ENCODE measurements around the gene FGF21.

FGF21 gene

DNA sequence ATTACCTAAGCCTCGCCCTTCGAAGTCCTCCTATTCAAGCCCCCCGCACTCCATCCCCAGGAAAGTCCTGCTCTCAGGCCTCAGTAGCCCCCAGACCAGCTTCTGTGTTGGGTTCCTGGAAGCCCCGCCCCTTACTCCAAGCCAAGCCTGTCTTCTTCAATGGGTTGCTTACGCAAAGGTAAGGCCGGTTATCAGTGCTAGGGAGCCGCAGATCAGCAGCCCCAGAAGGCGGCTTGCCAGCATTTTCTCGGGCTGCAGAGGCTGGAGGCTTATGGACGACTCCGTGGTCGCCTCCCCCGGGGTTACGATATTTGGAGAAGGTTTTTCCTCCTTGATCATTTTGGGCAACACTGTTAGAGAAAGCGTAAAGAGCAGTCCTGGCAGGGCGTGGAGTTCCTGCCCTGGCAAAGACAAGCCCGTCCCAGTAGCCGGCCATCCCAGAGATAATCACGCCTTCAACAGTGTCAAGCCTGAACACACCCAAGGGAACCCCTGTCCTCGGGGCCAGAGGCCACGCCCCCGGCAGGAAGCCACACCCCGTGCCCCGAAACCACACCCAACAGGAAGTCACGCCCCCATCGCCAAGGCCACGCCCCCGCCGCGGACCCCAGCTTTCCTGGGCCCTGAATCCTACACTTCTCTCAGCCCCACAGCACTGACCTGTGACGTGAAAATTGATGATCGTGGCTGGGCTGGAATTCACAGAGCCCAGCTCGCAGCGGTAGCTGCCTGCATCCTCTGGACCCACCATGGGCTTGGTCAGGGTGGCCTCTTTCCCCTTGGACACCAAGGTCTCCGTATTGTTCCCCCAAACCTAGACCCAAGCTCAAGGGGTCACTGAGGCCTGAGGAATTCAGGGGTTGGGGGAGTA lies 14.0 kb upstream of the FGF21 start:
- no peak overlapping the region for H3K4me3 ChIP-seq (ENCODE audit: low read length)
- no peak for DNase-seq (ENCODE audit: low read depth)
- TF ChIP-seq, protein P1, sequence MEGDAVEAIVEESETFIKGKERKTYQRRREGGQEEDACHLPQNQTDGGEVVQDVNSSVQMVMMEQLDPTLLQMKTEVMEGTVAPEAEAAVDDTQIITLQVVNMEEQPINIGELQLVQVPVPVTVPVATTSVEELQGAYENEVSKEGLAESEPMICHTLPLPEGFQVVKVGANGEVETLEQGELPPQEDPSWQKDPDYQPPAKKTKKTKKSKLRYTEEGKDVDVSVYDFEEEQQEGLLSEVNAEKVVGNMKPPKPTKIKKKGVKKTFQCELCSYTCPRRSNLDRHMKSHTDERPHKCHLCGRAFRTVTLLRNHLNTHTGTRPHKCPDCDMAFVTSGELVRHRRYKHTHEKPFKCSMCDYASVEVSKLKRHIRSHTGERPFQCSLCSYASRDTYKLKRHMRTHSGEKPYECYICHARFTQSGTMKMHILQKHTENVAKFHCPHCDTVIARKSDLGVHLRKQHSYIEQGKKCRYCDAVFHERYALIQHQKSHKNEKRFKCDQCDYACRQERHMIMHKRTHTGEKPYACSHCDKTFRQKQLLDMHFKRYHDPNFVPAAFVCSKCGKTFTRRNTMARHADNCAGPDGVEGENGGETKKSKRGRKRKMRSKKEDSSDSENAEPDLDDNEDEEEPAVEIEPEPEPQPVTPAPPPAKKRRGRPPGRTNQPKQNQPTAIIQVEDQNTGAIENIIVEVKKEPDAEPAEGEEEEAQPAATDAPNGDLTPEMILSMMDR (conservative IDR thresholded peaks at IDR 0.05; ENCODE audit: low read depth, low read length), result no peak

DNA sequence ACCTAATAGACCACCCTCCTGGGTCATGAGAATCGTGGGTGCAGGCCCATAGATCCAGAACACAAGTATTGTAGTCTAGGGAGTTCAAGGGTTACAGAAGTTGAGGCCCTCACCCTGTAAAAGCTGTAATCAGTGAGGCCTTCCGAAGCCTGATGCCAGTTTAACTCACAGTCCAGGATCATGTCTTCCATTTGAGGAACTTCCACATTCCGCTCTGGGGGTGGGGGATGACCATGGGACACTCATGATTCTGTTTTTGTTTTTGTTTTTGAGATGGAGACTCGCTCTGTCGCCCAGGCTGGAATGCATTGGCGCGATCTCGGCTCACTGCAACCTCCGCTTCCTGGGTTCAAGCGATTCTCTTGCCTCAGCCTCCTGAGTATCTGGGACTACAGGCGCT lies 13.2 kb upstream of the FGF21 start:
- DNase-seq (ENCODE audit: low read depth), result no peak
- no peak overlapping the region for H3K4me3 ChIP-seq (ENCODE audit: low read length)
- TF ChIP-seq, protein P1 (conservative IDR thresholded peaks at IDR 0.05; ENCODE audit: low read depth, low read length), result no peak

DNA sequence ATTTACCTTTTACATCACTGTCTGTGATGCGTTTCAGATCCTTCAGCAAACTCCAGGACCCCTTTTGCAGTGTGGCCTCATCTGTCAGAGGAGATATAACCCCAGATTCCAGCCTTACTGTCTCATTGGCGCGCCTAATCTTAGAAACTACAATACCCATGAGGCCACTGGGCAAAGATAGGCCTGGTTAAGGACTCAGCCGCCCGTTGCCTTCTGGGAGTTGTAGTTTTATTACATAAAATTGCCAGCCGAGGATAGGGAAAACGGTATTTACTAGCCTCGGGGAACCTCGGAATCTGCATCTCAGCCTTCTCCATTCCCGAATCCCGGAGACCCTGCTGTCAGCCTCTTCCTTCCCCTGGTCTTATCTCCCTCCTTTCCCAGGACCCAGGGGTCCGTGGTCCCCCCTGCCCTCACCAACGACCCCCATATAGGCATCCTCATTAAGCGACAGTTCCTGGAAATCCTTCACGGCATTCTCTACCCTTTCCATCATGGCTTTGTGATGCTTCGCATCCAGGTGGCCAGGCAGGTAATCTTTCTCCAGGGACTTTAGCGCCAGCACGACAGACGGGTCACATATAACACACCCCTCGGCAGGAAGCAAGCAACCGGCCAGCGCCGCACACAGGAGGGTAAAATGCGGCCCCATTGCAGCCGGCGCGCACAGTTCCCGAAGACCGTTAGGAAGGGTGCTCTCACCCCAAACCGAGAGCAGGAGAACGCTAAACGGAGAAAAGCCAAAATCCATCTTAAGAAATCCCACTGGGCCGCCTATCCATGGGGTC lies 9.9 kb upstream of the FGF21 start:
- TF ChIP-seq, protein P1 (conservative IDR thresholded peaks at IDR 0.05; ENCODE audit: low read depth, low read length), result no peak
- DNase-seq (ENCODE audit: low read depth), result no peak
- H3K4me3 ChIP-seq (ENCODE audit: low read length), result peak overlapping the region; percentile 21

DNA sequence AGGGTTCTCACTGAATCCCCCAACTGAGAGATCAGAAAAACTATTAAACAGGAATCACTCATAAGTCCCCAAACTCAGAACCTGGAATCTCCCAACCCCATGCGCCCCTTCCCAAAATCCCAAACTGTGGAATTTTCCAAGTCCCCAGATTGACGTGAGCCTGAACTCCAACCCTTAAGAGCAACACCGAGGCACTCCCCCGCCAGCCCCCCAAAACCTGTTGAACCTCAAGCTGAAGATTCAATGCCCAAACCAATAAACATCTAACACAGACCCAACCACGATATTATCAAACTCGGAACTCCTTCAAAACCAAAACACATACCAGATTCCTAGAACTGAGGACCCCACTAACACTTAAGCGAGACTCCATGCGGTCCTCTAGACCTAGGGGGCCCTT lies 9.2 kb upstream of the FGF21 start:
- TF ChIP-seq, protein P1 (conservative IDR thresholded peaks at IDR 0.05; ENCODE audit: low read depth, low read length), result no peak
- no peak for DNase-seq (ENCODE audit: low read depth)
- peak overlapping the region; percentile 79 for H3K4me3 ChIP-seq (ENCODE audit: low read length)

DNA sequence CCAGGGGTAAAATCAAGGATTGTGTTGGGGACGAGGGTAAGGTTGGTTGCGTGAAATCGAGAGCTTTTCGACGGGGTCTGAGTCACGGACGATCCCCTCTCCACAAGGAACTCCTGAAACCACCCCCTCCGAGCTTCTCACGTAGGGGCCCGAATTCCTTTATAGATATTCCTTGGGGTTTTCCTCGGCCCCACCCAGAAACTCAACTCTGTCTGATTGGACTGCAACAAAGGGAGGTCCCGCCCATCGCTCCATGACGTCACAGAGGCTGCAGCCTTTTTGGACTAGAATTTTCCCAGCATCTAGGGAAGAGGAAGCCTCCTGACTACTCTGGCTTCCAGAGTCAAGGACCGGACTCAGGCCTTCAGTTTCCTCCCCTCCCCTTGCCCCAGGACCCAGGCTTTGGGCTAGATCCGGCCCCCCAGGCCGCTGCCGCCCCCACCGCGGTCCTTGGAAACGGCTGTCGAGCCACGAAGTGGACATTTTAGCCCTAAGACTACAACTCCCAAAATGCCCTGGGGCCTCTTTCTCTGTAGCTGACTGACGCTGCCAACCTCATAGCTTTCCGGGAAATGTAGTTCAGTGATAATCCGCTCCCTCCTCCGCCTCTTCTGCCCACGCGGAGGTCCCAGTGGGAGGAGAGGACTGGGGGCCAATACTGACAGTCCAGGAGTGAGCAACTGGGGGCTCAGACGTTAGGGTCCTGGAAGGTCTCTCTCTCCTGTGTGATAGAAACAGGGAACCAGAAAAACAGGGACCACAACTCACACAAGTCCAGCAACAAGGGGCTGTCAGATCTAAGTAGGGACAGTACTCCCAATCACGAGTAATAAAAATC lies 8.4 kb upstream of the FGF21 start, which contains the start of gene IZUMO1:
Gene IZUMO1, minus strand, starts transcription at position 172 of the 838 bp plus-strand sequence. CDS start 1,050 bp downstream, outside the sequence.
- TF ChIP-seq, protein P1 (conservative IDR thresholded peaks at IDR 0.05; ENCODE audit: low read depth, low read length), result no peak
- peak; percentile 60 for DNase-seq (ENCODE audit: low read depth)
- H3K4me3 ChIP-seq (ENCODE audit: low read length), result peak within 1 kb of the TSS; percentile 79

DNA sequence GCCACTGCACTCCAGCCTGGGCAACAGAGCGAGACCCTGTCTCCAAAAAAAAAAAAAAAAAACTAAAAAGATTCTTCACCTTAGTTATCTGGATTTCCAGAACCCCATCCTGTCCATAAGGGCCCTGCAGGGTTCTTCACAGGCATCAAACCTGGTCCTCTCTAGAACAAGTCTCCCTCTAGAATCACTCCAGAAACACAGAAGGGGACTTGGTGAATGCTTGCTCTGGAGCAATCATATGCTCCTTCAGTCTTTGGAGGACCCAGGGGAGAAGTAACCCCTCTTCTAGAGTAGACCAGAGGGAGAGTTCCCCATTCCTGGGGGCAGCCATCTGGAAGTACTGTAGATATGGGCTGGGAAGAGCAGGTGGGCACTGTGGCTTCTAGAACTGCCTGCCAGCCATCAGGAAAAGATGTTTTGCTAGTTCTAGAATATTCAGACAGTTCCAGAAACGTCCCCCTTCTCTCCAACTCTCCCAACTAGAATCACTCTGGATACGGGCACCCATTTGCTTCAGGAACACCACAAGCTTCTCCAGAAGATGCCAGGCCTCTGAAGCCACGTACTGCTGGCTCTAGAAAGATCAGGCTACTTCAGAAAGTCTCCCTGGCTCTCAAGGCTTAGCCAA lies 5.6 kb upstream of the FGF21 start:
- H3K4me3 ChIP-seq (ENCODE audit: low read length), result no peak overlapping the region
- DNase-seq (ENCODE audit: low read depth), result no peak
- TF ChIP-seq, protein P1 (conservative IDR thresholded peaks at IDR 0.05; ENCODE audit: low read depth, low read length), result no peak

Measured in retinal pigment epithelial cell (primary cell).